Measurements from ENCODE around the gene DNAH11. TPM values are rescaled to one million over a fixed set of nuclear protein-coding genes. Genes with fewer than 3 reads are reported as not detected.

DNAH11 gene
- total RNA-seq, 4 donors from 2014 or later, result 0.20 to 2.5 (median 0.71) TPM

- H3K27me3 ChIP-seq, result no peaks in the 10 kb centered on the region
- TF ChIP-seq EP300 (IDR thresholded peaks at IDR 0.05), result no peak
- TF ChIP-seq, protein P1, sequence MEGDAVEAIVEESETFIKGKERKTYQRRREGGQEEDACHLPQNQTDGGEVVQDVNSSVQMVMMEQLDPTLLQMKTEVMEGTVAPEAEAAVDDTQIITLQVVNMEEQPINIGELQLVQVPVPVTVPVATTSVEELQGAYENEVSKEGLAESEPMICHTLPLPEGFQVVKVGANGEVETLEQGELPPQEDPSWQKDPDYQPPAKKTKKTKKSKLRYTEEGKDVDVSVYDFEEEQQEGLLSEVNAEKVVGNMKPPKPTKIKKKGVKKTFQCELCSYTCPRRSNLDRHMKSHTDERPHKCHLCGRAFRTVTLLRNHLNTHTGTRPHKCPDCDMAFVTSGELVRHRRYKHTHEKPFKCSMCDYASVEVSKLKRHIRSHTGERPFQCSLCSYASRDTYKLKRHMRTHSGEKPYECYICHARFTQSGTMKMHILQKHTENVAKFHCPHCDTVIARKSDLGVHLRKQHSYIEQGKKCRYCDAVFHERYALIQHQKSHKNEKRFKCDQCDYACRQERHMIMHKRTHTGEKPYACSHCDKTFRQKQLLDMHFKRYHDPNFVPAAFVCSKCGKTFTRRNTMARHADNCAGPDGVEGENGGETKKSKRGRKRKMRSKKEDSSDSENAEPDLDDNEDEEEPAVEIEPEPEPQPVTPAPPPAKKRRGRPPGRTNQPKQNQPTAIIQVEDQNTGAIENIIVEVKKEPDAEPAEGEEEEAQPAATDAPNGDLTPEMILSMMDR (IDR thresholded peaks at IDR 0.05), result no peak
- no peak for TF ChIP-seq POLR2A (IDR thresholded peaks at IDR 0.05)
- no peak for DNase-seq (ENCODE audit: low spot score in 2 of 2)
- no peak overlapping the region for H3K4me3 ChIP-seq
- H3K27ac ChIP-seq, result no peak overlapping the region
- no peaks in the 10 kb centered on the region for H3K9me3 ChIP-seq
- 85 to 89% methylated on average over 3 of the region's 3 CpGs for WGBS, 2 donors
- H3K36me3 ChIP-seq, result peaks cover 0 to 39% (median 0%) of the 10 kb centered on the region in 3 donors
- H3K4me1 ChIP-seq, result no peaks in the 10 kb centered on the region
These were observed 372.3 kb downstream of the DNAH11 start for GRCh38 chr7:21915140-21915539.

- Histone ChIP-seq H3K9me3 (no peaks in the 10 kb centered on the region), H3K36me3 (peaks cover 0 to 39% (median 0%) of the 10 kb centered on the region in 3 donors), H3K27ac (no peak overlapping the region), H3K4me3 (no peak overlapping the region), H3K4me1 (no peaks in the 10 kb centered on the region), H3K27me3 (no peaks in the 10 kb centered on the region)
- 90 to 95% methylated on average over 7 of the region's 7 CpGs for WGBS, 2 donors
- TF ChIP-seq EP300 (IDR thresholded peaks at IDR 0.05) (no peak), POLR2A (IDR thresholded peaks at IDR 0.05) (no peak)
- TF ChIP-seq, protein P1 (IDR thresholded peaks at IDR 0.05), result no peak
- DNase-seq (ENCODE audit: low spot score in 2 of 2), result no peak
These were observed 373.3 kb downstream of the DNAH11 start for GRCh38 chr7:21916176-21916575.

- TF ChIP-seq, protein P1 (IDR thresholded peaks at IDR 0.05), result no peak
- no peak for TF ChIP-seq EP300 (IDR thresholded peaks at IDR 0.05)
- no peak for TF ChIP-seq POLR2A (IDR thresholded peaks at IDR 0.05)
- 71 to 96% methylated on average over 5 of the region's 5 CpGs for WGBS, 2 donors
These were observed 373.8 kb downstream of the DNAH11 start for GRCh38 chr7:21916629-21917028.

GRCh38 chr7:21918216-21918615 lies 375.4 kb downstream of the DNAH11 start:
- H3K27ac ChIP-seq, result no peak overlapping the region
- no peak overlapping the region for H3K4me3 ChIP-seq
- H3K36me3 ChIP-seq, result peaks cover 0 to 26% (median 0%) of the 10 kb centered on the region in 3 donors
- WGBS, 2 donors, result 88 to 92% methylated on average over 2 of the region's 2 CpGs
- H3K9me3 ChIP-seq, result no peaks in the 10 kb centered on the region
- H3K27me3 ChIP-seq, result no peaks in the 10 kb centered on the region
- no peak for DNase-seq (ENCODE audit: low spot score in 2 of 2)
- no peaks in the 10 kb centered on the region for H3K4me1 ChIP-seq
- TF ChIP-seq, protein P1 (IDR thresholded peaks at IDR 0.05), result no peak
- no peak for TF ChIP-seq POLR2A (IDR thresholded peaks at IDR 0.05)
- TF ChIP-seq EP300 (IDR thresholded peaks at IDR 0.05), result no peak

More at GRCh38 chr7:21916629-21917028, 373.8 kb downstream of the DNAH11 start:
- H3K9me3 ChIP-seq, result no peaks in the 10 kb centered on the region
- no peak overlapping the region for H3K27ac ChIP-seq
- H3K4me1 ChIP-seq, result no peaks in the 10 kb centered on the region
- peaks cover 0 to 39% (median 0%) of the 10 kb centered on the region in 3 donors for H3K36me3 ChIP-seq
- no peaks in the 10 kb centered on the region for H3K27me3 ChIP-seq
- H3K4me3 ChIP-seq, result no peak overlapping the region
- DNase-seq (ENCODE audit: low spot score in 2 of 2), result no peak

DNA sequence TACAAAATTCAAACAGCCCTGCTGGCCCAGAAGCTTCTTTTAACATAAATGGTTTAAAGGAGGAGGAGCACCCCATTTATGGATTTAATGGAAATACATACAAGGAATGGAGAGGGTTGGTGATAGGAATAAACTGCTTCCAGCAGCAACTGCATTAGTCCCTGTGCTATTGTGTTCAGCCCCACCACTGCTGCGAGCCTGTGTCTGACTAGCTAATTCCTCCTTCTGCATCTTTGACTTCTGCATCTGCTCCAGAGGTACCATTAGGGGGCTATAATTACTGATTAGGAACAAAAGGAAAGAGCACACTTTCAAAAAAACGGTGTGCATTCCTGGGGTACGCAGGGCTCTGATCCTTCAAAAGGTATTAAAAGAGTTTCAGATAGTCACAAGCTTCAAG lies 378.1 kb downstream of the DNAH11 start:
- Histone ChIP-seq H3K27ac (no peak overlapping the region), H3K36me3 (peaks cover 0 to 4% (median 0%) of the 10 kb centered on the region in 3 donors), H3K4me3 (no peak overlapping the region), H3K9me3 (no peaks in the 10 kb centered on the region), H3K27me3 (no peaks in the 10 kb centered on the region), H3K4me1 (no peaks in the 10 kb centered on the region)
- no peak for DNase-seq (ENCODE audit: low spot score in 2 of 2)
- TF ChIP-seq EP300 (IDR thresholded peaks at IDR 0.05) (no peak), POLR2A (IDR thresholded peaks at IDR 0.05) (no peak)
- TF ChIP-seq, protein P1 (IDR thresholded peaks at IDR 0.05), result no peak
- WGBS, 2 donors, result 58 to 63% methylated on average over 3 of the region's 3 CpGs

Data from tibial nerve (tissue), 4 donors.